Measurements from ENCODE around the gene TRIM56. TPM values are rescaled to one million over a fixed set of nuclear protein-coding genes. Genes with fewer than 3 reads are reported as not detected.

The TRIM56 gene
- polyA plus RNA-seq, 1 experiment: 3.2 TPM

DNA sequence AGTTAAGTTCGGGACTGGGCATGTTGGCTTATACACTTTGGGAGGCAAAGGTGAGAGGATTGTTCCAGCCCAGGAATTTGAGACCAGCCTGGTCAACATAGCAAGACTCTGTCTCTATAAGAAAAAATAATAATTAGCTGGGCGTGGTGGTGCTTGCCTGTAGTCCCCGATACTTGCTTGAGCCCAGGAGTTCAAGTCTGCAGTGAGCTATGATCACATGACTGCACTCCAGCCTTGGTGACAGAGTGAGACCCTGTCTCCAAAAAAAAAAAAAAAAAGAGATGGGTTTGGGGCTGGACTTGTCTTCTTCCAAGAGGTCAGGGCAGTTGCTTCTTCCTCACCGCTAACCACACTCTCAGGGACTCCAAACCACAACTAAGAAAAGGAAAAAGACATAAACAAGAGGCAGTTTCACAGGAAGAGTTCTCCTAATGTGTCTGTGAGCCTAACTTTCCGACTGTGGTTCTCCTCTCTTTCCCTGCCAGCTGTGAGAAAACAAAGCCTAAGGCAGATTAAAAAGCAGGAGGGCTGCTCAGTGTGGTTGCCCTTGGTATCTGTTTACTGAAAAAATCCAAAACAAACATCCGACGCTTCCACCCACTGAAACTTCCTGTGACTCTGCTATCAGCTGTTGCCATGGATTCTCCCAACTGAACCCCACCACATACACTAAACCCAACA, 39.2 kb downstream of the TRIM56 start:
- no peak for TF ChIP-seq CTCF (IDR thresholded peaks at IDR 0.05; ENCODE audit: insufficient read depth, low read depth, low read length)
- DNase-seq (ENCODE audit: low read depth): peak; percentile 89
- Histone ChIP-seq H3K27me3 (ENCODE audit: control insufficient read depth, insufficient read depth, low read length) (no peaks in the 10 kb centered on the region), H3K36me3 (ENCODE audit: control insufficient read depth, insufficient read depth, low read length) (no peaks in the 10 kb centered on the region), H3K4me3 (ENCODE audit: low read depth, low read length) (no peak overlapping the region)
- ChIA-PET CTCF (interaction anchor here (1.0 to 3.1 kb wide), 2 partner anchors 10 to 29 kb away, joined by 3 to 15 read pairs; no protein-coding TSS in a partner anchor), POLR2A (interaction anchor here (0.5 kb wide), 1 partner anchor 23 kb away, joined by 6 read pairs; no protein-coding TSS in a partner anchor)

DNA sequence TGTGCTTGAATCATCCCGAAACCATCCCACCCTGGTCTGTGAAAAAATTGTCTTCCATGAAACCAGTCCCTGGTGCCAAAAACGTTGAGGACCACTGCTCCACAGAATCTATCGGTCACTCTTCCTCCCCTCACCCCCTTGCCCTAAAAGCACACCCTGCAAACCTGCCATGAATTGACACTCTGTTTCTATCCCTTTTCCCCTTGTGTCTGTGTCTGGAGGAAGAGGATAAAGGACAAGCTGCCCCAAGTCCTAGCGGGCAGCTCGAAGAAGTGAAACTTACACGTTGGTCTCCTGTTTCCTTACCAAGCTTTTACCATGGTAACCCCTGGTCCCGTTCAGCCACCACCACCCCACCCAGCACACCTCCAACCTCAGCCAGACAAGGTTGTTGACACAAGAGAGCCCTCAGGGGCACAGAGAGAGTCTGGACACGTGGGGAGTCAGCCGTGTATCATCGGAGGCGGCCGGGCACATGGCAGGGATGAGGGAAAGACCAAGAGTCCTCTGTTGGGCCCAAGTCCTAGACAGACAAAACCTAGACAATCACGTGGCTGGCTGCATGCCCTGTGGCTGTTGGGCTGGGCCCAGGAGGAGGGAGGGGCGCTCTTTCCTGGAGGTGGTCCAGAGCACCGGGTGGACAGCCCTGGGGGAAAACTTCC, 40.8 kb downstream of the TRIM56 start:
- no peak overlapping the region for H3K4me3 ChIP-seq (ENCODE audit: low read depth, low read length)
- POLR2A ChIA-PET: interaction anchor here (0.6 to 2.0 kb wide), 4 partner anchors 8 to 231 kb away, joined by 3 to 20 read pairs (median 4); partner anchors contain the start of gene ACHE
- CTCF ChIA-PET: interaction anchor here (0.7 to 4.3 kb wide), 8 partner anchors 9 to 67 kb away, joined by 3 to 27 read pairs (median 4); partner anchors contain the start of gene TRIM56
- no peak for TF ChIP-seq CTCF (IDR thresholded peaks at IDR 0.05; ENCODE audit: insufficient read depth, low read depth, low read length)
- no peaks in the 10 kb centered on the region for H3K27me3 ChIP-seq (ENCODE audit: control insufficient read depth, insufficient read depth, low read length)
- DNase-seq (ENCODE audit: low read depth): no peak
- peaks cover 7% of the 10 kb centered on the region for H3K36me3 ChIP-seq (ENCODE audit: control insufficient read depth, insufficient read depth, low read length)

DNA sequence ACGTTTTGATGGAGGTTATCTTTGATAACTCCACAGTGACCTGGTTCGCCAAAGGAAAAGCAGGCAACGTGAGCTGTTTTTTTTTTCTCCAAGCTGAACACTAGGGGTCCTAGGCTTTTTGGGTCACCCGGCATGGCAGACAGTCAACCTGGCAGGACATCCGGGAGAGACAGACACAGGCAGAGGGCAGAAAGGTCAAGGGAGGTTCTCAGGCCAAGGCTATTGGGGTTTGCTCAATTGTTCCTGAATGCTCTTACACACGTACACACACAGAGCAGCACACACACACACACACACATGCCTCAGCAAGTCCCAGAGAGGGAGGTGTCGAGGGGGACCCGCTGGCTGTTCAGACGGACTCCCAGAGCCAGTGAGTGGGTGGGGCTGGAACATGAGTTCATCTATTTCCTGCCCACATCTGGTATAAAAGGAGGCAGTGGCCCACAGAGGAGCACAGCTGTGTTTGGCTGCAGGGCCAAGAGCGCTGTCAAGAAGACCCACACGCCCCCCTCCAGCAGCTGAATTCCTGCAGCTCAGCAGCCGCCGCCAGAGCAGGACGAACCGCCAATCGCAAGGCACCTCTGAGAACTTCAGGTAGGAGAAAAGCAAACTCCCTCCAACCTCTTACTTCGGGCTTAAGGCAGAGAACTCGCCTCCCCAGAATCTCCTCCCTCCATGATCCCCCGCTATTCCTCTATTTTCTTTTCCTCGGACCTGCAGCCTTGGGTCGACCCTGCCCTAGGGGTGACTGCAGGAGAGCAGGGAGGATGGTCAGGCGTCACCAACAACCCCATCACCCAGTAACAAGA, 41.6 kb downstream of the TRIM56 start, which contains the start of gene SERPINE1:
TSS of gene SERPINE1 (plus strand) at position 454 of the 809 bp plus-strand sequence. CDS start 1,290 bp downstream, outside the sequence.
- H3K36me3 ChIP-seq (ENCODE audit: control insufficient read depth, insufficient read depth, low read length): peaks cover 8% of the 10 kb centered on the region
- DNase-seq (ENCODE audit: low read depth): peak; percentile 95
- ChIA-PET CTCF (interaction anchor here (0.6 to 4.3 kb wide), 8 partner anchors 10 to 66 kb away, joined by 3 to 27 read pairs (median 4); partner anchors contain the start of gene TRIM56), POLR2A (interaction anchor here (0.5 to 2.0 kb wide), 5 partner anchors 9 to 231 kb away, joined by 3 to 20 read pairs (median 5); partner anchors contain the start of gene ACHE)
- TF ChIP-seq CTCF (IDR thresholded peaks at IDR 0.05; ENCODE audit: insufficient read depth, low read depth, low read length): peak; percentile 33
- no peaks in the 10 kb centered on the region for H3K27me3 ChIP-seq (ENCODE audit: control insufficient read depth, insufficient read depth, low read length)
- peak within 1 kb of the TSS; percentile 63 for H3K4me3 ChIP-seq (ENCODE audit: low read depth, low read length)

DNA sequence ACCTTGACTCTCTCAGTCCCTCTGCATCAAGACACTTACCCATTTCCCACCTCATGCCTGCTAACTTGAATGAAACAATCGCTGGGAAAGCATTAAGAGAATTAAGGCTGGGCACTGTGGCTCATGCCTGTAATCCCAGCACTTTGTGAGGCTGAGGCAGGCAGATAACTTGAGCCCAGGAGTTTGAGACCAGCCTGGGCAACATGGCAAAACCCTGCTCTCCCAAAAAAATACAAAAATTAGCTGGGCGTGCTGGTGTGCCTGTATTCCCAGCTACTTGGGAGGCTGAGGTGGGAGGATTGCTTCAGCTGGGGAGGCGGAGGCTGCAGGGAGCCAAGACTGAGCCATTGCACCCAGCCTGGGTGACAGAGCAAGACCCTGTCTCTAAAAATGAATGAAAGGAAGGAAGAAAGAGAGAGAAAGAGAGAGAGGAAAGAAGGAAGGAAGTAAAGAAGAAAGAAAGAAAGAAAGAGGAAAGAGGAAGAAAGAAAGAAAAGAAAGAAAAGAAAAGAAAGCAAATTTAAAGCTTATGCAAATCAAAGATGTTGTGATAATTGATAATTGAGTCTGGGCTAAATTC, 42.3 kb downstream of the TRIM56 start:
- no peaks in the 10 kb centered on the region for H3K27me3 ChIP-seq (ENCODE audit: control insufficient read depth, insufficient read depth, low read length)
- no peak for TF ChIP-seq CTCF (IDR thresholded peaks at IDR 0.05; ENCODE audit: insufficient read depth, low read depth, low read length)
- DNase-seq (ENCODE audit: low read depth): no peak
- ChIA-PET CTCF (interaction anchor here (0.6 to 4.3 kb wide), 6 partner anchors 10 to 65 kb away, joined by 3 to 27 read pairs (median 4); partner anchors contain the start of gene TRIM56), POLR2A (interaction anchor here (0.5 to 2.0 kb wide), 3 partner anchors 10 to 13 kb away, joined by 3 to 20 read pairs (median 6); no protein-coding TSS in a partner anchor)
- peak overlapping the region; percentile 63 for H3K4me3 ChIP-seq (ENCODE audit: low read depth, low read length)
- peaks cover 11% of the 10 kb centered on the region for H3K36me3 ChIP-seq (ENCODE audit: control insufficient read depth, insufficient read depth, low read length)

All from BJ (cell line).